IMR-90 (cell line): ENCODE measurements around the gene KLHL33.

ENCODE experiments used
- CTCF ChIP-seq: conservative IDR thresholded peaks from 2 replicates; pipeline ENCODE4 v1.5.1; 2012; ENCODE audit warnings: mild to moderate bottlenecking, low read depth, low read length, improper control_type of control experiment
- MAZ ChIP-seq: IDR thresholded peaks from 2 replicates; pipeline ENCODE4 v1.6.1; 2012; ENCODE audit warnings: low read depth, mild to moderate bottlenecking, low read length, improper control_type of control experiment, moderate library complexity, borderline replicate concordance
- POLR2A ChIP-seq: IDR thresholded peaks from 2 replicates; pipeline ENCODE4 v1.6.1; 2012; ENCODE audit warnings: mild to moderate bottlenecking, low read depth, low read length
- RCOR1 ChIP-seq: IDR thresholded peaks from 2 replicates; pipeline ENCODE4 v1.6.1; 2012; ENCODE audit warnings: mild to moderate bottlenecking, low read length, improper control_type of control experiment; ENCODE audit not compliant: insufficient replicate concordance
- RFX5 ChIP-seq: IDR thresholded peaks from 2 replicates; pipeline ENCODE4 v1.8.0; 2012; ENCODE audit warnings: low read depth, mild to moderate bottlenecking, low read length, moderate library complexity

GRCh38 chr14:20419419-20419818 is 16.5 kb downstream of the KLHL33 start:
- no peak for TF ChIP-seq RCOR1
- no peak for TF ChIP-seq CTCF
- no peak for TF ChIP-seq POLR2A
- no peak for TF ChIP-seq RFX5
- no peak for TF ChIP-seq MAZ
